ENCODE data around the gene EEFSEC.

Gene EEFSEC

DNA sequence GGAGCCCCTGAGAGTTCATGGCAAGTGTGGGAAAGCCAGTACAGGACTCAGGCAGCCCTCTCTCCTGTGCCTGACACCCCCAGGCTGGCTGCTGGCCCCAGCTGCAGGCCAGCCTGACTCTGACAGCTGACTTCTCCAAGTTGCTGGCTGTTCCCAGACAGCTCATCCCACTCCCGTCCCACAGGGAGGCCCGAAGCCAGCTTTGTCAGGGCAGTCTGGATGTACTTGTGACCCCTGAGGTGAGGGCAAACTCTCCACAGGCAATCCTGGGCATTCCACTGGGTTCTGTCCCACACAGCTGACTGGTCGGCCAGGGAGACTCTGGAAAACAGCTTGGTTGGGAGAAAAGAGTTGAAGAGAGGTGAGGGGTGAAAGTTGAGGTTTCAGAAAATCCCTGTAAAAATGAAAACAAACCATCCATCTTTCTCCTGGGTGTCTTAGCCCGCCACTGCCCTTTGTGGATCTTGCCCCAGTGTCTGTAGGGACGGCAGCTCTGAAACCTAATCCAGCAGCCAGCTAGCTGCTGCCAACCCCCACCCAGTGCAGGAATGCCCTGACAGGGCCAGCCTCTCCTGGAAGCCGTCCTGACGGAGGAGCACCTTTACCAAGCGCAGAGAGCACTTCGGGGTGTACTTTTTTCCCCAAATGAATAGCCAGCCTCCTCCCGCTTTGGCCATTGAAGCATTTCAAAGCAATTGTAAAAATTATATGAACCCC lies 225.5 kb downstream of the EEFSEC start:
- no peak for DNase-seq

- DNase-seq: no peak
Measured at GRCh38 chr3:128379367-128380160, 226.3 kb downstream of the EEFSEC start.

GRCh38 chr3:128380295-128380694 lies 227.0 kb downstream of the EEFSEC start:
- DNase-seq: no peak

GRCh38 chr3:128380719-128381118 lies 227.4 kb downstream of the EEFSEC start:
- no peak for DNase-seq

DNA sequence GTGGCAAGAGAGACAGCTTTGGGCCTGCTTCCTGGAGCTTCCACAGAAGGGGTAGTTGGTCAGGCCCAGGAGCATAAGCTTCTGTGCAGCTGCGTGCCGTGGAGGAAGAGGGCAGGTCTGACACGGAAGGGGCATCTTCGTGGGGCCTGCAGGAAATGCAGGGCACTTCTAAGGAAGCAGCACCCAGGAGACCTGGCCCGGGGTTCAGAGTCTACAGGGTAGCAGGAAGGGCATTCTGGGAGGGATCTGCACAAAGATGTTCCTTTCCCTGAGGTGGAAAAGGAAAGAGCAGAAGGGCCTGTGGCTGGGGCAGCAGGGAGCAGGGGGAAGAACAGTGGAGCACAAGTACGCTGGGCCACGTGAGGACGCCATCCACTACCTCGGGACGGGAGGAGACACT lies 228.3 kb downstream of the EEFSEC start:
- no peak for DNase-seq

DNA sequence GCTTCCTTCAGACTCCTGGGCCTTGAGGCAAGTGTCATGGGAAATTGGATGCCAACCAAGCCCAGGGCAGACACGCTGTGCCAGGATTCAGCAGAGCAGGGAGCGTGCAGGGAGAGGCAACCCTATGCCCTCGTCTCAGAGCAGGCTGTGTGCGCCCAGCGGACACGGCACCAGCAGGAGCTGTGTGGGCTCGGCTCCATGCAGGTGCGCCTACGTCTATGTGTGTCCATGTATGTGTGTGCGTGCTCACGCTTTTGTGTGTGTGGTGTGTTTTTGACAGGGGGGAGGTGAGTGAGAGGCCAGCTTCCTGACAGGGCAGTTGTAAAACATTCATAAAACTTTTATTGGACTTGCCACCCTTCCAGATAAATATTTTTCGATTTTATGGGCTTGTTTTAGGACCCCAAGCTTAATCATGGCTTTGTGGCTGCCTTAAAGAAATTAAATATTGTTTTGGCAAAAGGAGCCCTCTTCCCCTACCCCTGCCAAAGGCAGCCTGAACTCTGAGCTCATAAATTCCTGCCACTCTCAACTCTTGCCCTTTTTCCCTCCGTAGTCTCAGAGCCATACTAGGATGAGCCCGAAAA lies 229.0 kb downstream of the EEFSEC start:
- DNase-seq: no peak

- no peak for DNase-seq
Measured at GRCh38 chr3:128383316-128384235, 230.3 kb downstream of the EEFSEC start.

GRCh38 chr3:128385080-128385832 lies 232.0 kb downstream of the EEFSEC start:
- no peak for DNase-seq

- DNase-seq: no peak
Measured at GRCh38 chr3:128388932-128389331, 235.7 kb downstream of the EEFSEC start.

DNA sequence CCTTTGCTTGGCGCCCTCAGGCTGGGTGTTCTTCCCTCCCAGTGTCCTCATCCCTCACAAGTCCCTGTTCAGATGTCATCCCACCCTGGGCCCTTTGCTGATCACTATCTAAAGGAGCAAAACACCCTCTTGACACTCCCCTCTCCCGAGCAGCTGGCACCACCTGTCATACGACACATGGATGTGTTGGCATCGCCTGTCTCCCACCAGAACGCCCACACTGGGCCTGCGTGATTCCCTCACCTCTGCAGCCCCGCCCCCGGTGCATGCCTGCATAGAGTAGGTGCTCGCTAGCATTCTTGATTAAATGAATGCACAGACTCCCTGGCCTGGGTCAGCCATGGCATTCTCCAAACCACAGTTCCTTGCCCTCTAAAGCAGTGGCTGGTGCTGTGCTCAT lies 237.6 kb downstream of the EEFSEC start:
- DNase-seq: no peak

DNA sequence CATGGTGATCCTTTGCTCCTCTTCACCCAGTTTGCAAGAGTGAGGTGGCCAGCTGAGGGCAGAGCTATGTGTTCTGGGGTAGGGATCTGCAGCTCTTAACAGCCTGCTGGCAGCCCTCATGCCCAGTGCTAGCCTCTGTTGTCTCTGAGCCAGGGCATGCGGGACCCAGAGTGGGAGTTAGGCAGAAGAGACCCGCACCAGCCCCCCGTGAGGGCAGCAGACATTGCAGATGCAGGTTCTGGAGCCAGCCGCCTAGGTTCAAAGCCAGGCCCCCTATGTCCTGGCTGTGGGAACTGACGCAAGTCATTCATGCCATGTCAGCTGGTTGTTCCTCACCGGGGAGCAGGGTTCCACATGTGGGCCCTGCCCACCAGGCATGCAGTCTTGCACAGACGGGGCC lies 238.7 kb downstream of the EEFSEC start:
- DNase-seq: no peak

GRCh38 chr3:128392818-128393544 lies 239.7 kb downstream of the EEFSEC start:
- DNase-seq: no peak

GRCh38 chr3:128394033-128394432 lies 240.8 kb downstream of the EEFSEC start:
- DNase-seq: no peak

DNA sequence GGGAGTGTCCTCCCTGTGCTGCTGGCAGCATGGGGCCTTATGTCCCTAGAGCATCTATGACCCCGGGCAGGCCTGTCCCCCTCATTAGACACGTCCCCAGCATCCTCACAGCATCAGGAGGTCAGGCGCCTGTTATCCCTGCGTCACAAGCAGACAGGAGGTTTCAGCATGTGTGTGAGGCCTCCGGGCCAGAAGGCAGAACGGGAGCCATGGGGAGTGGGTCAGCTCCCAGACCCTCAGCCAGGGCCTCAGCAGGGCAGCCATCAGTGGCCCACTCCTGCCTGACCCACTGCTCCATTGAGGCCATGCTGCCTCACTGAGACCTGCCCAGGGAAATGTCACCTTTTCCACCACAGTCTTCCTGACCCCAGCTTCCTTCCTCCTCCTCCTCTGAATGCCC lies 241.8 kb downstream of the EEFSEC start:
- no peak for DNase-seq

- DNase-seq: no peak
Measured at GRCh38 chr3:128395500-128396162, 242.3 kb downstream of the EEFSEC start.

DNA sequence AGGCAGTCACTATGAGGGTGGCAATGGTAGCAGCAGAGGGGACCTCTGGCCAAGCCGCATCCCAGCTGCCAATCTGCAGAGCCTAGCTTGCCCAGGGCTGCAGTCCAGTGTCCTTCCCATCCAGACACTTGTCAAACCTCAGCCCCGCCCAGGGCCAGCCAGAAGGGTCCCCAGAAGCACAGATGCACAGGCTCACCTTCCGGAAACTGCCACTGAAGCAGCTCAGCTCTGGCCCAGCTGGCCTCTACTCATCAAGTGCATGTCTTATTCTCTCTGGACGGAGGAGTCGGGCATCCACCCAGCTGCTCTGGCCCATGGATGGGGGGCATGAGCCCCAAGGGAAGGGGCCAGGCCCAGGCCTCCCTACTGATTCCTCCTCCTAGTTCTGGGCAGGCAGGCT lies 244.2 kb downstream of the EEFSEC start:
- no peak for DNase-seq

GRCh38 chr3:128398586-128398985 lies 245.3 kb downstream of the EEFSEC start:
- no peak for DNase-seq

DNA sequence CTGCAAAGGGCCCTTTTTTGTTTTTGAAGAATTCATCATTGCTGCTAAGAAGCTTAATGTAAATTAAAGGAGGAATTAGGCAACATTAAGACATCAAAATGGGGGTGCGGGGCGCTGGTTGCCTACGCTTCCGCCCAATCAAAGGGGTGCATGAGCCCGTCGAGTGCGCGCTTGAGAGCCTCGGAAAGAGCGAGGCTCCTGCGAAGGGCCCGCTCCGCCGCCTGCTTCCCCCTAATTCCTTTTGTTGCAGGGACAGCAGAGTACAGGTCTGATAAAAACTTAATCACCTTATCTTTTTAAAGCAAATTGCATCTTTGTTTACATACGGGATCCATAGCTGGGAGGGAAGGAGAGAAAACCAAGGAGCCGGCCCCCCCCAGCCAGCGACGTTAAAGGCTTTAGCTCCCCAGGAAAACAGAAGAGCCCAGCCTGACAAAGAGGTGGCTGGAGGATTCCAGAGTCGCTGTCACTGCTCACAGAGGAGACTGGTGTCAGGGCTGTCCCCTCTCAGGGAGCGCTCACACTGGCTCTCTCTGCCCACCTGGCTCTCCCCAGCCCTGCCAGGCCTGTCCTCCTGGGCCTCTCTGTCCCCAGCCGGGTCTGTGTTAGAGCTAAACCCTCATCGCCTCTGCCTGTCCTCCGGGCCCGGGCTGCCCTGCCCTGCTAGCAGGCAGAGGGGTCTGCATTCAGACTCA lies 246.1 kb downstream of the EEFSEC start:
- DNase-seq: no peak

- no peak for DNase-seq
Measured at GRCh38 chr3:128400671-128401070, 247.4 kb downstream of the EEFSEC start.

DNA sequence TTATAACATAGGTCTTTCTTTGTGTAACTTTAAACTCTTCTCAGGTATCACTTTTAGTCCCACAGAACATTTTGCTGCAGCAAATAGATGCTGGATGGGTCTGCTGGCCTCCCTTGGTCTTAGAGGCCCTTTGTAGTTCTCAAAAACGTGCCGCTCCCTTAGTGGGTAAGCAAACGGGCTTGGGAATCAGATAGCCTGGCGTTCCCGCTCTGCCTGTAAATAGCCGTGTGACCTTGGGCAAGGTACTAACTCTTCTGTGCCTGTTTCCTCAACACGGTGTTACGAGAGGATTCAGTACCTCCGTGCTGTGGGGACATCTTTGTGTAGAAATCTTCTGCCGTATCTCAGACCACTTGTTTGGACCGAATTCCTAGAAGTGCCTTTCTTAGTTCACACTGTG lies 249.0 kb downstream of the EEFSEC start:
- no peak for DNase-seq

Data from NCI-H1048 (cell line).